Fibroblast of skin of right biceps (primary cell): ENCODE data around the gene HOXD13.

Experiments
- DNase-seq: peaks from one replicate; pipeline ENCODE4 v3.0.0-alpha.2; 2013

Gene HOXD13

DNA sequence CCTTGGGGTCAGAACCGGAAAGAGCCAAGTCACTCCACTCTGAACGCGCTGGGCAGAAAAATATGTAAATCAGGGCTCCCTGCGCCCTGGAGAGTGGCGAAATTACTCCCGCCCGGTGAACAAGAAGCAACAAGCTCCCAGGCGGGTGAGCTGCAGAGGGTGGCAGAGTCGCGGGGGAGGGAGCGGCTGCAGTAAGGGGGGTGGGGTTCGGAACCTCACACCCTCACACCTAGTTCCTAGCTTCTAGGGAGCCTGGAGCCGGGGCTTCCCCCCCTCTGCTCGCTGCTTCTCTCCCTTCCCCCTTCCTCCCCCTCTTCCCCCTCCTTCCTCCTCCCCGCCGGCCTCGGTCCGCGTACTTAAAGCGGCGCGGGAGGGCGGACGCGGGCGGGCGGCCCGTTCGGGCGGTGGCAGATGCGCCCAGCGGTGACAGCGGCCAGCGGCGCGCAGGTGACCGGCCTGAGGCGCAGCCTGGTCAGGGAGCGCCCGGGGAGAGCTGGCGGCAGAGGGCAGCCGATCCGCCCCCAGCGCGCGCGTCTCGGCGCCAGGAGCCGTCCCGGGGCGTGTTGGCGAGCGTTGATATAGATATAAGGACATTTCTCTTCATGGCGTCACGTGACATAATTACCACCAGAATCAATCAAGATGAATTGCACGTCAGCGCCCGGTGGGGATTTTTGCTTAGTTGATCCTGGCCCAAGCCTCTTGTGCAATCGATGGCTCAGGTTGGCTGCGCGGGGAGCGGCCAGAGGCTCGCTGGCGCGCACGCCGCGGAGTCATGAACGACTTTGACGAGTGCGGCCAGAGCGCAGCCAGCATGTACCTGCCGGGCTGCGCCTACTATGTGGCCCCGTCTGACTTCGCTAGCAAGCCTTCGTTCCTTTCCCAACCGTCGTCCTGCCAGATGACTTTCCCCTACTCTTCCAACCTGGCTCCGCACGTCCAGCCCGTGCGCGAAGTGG lies 14.3 kb downstream of the HOXD13 start, which contains the start of gene HOXD11:
TSS of gene HOXD11 (plus strand) at position 700 of the 959 bp plus-strand sequence. CDS start at position 776, 76 bp downstream.
- DNase-seq: peak; percentile 75

DNA sequence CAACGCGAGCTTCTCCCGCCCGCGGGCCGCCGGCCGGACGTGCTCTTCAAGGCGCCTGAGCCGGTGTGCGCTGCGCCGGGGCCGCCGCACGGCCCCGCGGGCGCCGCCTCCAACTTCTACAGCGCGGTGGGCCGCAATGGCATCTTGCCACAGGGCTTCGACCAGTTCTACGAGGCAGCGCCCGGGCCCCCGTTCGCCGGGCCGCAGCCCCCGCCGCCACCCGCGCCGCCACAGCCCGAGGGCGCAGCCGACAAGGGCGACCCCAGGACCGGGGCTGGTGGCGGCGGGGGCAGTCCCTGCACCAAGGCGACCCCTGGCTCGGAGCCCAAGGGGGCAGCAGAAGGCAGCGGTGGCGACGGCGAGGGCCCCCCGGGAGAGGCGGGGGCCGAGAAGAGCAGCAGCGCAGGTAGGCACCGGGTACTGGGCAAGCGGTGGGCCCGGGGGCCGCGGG lies 15.2 kb downstream of the HOXD13 start:
- no peak for DNase-seq

DNA sequence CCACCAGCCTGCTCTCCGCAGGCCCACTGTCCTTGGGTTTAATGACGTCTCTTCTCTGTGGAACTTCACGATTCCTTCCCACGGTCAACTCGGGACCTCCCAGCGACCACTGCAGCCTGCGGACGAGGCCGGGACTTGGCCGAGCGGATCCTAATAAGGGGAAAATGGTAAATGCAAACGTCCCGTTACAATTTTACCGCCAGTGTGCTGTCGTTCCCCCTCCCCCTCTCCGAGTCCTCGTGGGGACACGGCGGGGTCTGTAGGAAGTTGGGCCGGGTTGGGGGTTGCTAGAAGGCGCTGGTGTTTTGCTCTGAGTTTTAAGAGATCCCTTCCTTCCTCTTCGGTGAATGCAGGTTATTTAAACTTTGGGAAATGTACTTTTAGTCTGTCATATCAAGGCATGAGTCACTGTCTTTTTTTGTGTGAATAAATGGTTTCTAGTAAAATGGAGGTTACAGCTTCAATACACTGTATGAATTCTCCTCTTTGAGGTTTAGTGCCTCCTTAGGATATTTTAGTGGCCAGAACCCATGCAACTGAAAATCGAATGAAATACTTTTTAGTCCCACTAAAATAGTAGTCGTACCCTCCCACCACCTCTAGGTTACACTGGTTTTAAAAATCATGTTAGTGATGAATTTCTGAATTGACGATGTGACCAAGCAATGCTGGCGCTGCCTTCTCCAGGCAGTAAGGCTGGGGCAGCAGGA lies 16.8 kb downstream of the HOXD13 start:
- no peak for DNase-seq

DNA sequence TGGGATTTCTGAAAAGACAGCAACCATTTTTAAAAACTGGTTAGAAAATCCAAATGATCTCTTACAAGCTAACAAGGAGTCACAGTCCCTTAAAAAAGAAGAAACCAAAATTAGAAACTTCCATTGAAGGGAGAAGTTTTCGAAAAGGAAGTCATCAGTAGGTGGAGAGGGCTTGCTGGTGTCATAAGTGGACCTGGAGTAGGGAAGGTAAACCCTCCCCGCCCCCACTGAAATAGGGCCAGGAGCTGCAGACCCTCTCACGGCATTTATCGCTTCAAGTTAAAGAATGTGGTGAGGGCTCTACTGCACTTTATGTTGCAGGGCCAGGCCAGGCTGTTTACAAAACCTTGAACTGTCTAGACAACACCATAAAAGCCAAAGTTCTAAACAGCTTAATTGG lies 17.4 kb downstream of the HOXD13 start:
- no peak for DNase-seq

DNA sequence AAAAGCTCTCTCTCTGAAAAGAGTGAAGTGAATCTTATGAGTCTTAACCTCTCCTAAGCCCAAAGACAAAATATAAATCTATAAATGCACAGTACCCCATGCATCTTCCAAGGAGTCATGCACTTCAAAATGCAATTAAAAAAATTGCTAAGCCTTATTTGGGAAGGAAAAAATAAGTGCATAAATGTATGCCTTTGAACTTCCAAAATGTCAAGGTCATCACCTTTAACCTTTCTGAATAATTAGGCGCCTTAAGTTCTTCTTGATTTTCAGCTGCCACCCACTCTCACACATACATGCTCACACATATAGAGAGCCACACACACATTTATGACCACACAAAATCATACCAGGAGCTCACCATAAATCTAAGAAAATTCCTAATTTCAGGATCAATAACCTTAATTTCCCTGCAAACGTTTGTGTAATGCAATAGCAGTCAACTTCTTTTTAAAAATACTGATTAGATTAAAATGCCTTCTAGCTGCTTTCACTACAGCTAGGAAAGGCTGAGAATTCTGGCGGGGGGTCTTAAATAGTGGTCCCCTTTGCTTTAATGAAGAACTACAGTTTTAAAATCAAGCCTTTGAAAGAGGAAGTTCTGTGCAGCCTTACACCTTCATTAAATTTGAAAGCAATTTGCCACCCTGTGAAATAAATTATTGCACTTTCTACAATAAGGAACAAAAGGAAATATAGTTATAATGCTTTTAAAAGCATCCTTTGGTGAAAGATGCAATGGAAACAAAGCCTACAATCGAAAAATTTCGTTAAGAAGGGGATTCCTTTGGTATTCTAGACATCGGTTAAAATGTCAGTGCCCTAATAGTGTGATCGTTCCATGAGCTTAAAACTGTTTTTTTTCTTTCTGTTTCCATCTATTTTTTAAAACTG lies 18.1 kb downstream of the HOXD13 start:
- DNase-seq: no peak

DNA sequence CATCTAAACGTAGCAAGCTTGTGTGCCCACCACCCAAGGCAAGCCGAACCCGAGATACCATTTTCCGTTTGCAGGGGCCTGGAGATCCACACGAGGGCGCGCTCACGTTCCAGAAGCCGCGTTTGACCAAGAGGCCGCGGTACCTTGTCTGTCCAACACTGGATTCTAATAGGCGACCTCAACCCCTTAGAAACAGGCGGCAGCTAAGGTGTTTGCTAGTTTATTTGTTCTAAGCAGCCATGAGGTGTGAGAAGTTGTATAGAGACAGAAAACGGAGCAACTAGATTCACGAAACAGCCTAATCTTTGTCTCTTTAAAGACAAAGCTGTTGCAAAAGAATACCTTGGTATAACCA lies 18.8 kb downstream of the HOXD13 start:
- DNase-seq: peak; percentile 56

DNA sequence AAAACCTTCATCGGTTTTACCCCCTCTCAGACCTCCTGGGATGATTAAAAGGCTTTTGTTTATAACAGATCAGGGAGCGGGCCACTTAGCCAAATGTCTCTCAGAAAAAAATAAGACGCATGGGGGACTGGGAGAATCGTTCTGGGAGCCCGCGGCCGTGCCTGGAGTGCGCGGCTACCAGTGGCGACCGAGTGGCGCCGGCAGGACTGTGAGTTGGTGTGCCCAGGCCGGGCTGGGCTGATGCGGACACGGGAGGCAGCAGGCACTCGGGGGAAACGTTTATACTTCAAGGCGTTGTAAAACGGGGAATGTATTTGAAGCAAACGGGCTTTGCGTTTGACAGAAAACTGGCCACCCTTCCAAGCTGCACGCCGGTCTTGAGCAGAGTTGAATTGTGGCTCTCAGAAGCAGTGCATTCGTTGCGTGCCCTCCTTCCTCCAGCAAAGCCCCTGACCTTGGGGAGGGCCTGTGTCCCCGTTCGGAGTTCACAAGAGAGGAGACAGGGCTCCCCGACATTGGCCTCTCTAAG lies 19.4 kb downstream of the HOXD13 start:
- DNase-seq: no peak

DNA sequence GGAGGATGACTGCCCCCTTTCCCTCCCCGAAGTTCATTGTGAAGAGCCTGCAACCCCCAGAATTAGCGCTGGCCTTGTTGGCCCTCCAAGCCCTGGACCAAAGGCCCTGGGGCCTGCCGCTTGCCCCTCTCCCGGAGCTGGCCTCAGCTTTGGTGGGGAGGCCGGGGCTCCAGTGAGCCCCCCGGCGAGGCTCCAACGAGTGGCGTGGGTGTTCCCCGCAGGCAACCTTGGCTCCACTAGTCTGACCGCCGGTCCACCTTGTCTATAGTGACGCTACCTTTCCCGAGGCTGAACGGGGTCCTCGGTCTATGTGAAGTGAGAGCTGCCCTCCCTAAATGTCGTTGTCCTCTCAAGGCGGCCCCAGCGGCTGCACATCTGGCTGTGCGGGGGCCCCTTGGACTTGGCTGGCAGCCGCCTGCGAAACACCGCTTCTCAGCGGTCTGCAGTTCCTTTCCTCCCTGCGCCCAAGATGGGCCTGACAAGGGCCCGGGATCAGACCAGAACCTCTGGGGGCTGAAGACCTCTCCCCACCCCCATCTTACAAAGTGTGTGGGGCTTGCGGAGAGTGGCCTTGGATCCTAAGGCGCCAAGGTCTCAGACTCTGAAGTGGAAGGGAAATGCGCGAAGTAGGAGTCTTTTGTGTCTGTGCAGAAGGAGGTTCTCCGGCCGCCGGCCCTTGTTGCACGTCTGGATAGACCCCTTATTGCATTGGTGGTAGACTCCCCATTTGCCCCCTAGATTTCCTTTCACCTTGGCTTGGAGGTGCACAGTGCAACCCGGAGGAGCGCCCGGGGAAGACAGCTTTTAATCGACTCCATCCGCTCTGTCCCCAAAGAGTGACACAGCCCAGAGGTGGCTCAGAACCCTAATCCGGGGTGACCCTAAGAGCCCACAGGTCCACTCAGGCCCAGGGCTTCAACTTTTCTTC lies 20.1 kb downstream of the HOXD13 start:
- no peak for DNase-seq

DNA sequence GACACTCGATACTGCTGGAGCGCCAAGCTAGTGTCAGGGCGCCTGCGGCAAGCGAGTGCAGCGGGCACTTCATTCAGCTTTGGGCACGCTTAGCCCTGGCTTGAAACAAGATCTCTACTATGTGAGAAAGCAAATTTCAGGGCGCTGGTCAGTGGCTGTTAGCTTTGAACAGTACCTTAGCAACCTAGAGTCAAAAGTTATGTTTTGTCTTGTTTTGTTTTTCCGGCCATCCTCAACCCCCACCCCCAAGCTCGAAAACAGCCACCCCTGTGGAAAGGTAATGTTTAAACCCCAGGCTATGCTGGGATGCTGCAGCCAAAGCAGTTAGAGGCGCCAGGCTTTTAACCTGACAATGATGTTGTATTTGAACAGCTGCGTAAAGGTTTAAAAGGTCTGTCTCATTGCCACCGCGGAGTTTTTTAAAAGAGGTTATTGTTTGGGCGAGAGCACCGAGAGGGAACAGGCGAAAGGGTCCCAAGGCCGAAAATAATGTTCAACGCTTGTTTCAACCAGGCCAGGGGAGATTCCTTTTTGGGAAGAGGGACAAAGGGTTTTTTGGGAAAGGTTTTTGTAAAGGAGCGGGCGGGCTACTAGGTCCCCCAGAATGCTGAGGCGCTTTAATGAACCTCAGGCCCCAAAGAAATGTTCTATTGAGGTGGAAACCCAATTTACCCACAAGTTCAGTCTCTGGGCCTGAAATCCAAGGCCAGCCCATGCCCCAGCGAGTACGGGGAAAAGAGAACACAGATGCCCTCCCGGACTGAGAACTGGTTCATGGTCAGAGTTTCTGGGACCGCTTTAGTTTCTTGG lies 21.8 kb downstream of the HOXD13 start:
- DNase-seq: no peak

DNA sequence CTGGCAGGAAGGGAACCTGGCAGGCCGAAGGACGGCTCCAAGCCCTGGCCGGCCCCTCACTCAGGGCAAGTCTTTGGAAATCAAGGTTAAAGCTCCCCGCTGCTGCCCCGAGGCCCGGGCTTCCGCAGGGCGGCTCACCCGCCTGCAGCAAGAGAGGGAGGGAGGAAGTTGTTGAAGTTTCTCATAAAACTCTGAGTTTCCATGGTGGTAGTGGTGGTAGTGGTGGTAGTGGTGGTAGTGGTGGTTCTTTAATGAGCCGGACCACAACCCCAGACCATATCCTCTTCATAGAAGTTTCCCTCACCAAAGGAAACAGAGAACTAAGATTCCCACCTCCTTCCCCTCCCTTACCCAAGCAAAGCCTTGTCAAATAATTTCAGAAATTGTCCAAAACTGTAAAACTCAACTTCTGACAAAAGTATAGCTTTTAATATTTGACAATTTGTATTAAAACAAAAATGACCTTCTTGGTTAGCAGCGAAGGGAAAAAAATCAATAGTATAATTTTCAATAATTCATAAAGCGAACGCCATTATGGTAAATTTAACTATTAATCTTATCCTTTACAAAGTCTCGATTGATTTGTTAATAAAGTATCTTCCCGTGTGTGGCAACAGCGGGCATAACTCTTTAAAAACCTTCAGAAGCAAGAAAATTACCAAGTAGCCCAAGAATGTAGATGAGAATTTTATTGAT lies 22.6 kb downstream of the HOXD13 start:
- DNase-seq: no peak

DNA sequence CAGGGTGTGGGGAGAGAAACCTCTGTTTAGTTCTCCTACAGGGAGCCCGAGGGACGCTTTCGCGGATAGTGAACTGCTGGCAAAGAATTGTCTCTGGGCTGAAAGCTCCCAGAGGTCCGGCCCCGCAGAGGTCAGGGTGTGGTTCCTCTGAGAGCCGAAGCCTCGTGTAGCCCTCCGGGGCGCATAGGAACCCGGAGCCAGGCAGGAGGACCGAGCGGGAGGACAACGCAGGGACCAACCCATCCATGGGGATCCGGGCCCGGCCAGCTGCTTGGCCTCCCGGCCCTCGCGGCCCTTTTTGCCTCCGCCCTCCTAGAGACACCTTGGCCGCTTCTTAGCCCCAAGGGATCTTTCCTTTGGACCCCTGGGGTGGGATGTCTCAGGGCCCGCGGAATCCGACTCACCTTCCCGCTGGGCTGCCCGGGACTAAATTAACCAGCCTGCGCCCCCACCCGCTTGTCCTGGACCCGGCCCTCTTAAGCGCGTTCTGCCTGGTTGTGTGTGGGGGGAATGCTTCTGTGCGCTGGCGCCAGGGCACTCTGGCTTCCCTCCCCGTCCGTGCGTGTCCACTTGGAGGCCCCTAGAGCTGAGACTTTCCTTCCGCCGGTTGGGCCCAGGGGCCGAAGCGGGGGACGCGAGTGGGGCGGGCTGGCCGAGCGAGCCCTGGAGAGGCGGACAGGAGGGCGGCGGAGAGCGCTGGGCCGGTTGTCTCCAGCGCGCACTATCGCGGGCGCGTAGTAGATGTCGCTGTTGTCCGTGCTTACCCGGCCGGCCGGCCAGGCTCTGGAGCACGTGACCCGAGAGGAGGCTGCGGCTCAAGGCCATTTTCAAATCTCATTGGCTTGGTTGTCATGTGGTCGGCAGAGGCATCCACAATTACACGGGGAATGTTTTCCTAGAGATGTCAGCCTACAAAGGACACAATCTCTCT lies 23.6 kb downstream of the HOXD13 start, which contains the start of gene HOXD10:
TSS of gene HOXD10 (plus strand) at position 896 of the 931 bp plus-strand sequence. CDS start 56 bp downstream, outside the sequence.
- peak; percentile 83 for DNase-seq

DNA sequence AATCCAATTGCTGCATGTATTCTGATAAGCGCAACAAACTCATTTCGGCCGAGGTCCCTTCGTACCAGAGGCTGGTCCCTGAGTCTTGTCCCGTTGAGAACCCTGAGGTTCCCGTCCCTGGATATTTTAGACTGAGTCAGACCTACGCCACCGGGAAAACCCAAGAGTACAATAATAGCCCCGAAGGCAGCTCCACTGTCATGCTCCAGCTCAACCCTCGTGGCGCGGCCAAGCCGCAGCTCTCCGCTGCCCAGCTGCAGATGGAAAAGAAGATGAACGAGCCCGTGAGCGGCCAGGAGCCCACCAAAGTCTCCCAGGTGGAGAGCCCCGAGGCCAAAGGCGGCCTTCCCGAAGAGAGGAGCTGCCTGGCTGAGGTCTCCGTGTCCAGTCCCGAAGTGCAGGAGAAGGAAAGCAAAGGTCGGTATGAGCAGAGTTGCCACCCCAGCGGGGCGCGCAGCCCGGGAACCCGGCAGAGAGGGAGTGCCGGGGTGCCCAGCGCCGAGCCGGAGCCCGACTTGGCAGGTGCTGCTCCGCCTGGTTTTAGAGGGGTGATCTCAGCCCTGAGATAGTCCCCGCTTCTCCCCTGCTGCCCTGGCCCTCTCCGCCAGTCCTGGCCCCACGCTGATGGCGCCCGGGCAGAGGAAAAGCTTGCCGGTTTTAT lies 24.8 kb downstream of the HOXD13 start:
- DNase-seq: no peak

DNA sequence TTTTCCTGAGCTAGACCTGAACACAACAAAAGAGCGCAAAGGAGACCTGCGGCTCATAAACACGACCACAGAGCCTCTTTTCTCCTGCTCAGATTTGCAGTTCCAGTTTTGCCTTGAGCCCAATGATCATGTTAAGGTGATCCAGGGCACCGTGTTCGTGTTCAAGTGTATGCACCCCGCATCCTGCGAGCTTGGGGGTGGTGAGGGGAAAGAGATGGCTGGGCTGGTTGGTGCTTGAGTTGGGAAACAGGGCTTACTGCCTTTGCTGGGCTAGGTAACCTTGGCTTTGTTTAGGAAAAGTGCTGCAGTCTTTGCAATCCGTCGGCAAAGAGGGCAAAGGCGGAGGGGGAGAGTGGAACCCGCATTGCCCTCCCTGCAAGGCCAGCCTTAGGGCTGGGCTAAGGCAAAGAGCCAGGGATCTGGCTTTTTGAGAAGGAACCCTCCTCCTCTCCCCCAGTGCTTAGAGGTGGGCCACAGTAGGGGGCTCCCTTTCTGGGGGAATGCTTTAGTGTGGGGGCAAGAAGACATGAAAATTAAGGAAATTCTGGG lies 25.4 kb downstream of the HOXD13 start:
- no peak for DNase-seq

DNA sequence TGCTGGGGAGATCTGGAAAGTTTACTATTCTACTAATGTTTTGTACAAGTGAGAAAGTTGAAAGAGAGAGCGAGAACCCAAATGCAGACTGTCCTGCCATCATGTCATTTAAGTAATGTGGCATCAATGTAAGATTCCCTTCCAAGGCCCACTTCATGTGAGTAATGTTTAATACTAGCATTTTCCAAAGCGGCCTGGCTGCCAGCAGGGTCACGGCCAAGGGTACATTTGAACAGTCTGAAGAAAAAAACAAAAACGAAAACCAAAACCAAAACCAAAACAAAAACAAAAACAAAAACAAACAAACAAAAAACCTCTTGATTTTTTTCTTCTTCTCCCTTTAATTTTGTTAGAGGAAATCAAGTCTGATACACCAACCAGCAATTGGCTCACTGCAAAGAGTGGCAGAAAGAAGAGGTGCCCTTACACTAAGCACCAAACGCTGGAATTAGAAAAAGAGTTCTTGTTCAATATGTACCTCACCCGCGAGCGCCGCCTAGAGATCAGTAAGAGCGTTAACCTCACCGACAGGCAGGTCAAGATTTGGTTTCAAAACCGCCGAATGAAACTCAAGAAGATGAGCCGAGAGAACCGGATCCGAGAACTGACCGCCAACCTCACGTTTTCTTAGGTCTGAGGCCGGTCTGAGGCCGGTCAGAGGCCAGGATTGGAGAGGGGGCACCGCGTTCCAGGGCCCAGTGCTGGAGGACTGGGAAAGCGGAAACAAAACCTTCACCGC lies 26.2 kb downstream of the HOXD13 start:
- DNase-seq: peak; percentile 58

DNA sequence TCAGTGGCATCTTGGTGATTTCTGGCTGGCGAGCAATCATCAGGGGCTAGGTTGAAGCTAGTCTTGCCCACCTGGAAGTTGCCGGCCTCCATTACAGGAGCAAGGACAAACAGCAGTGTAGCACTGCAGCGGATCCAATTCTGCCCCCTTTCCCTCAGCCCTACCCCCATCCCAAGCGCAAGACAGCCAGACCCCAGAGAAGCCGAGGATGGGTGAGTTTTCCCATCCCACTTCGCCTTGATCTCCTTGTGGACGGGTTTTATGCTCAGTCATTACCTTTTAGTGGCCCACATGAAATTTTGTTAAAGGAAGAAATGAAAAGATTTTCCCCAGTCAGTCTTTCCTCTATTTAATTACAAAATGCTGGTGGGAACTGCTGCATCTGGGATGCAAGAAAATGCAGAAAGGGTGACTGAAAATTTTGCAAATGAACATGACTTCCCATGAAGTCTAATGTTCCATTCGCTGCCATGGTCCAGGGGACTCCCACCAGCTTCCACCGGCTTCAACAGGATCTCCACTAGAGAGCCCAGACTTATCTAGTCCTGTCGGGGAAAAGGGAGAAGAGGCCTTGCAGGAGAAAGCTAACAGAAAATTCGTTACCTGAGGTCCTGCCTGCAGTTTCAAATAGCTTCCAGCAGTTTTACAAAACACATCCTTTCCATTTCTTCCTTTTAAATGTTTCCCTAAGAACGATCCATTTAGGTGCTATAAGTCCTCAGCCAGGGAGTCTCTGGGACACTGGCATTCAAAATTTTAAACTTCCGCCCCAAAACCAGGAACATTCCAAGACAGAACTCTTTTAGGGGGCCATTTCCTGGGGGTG lies 28.1 kb downstream of the HOXD13 start:
- DNase-seq: no peak
